NCI-H82 (cell line): ENCODE measurements around the gene GNA15.

Experiments
- DNase-seq: peaks from one replicate; lab custom pipeline; 2025; lab: John Stamatoyannopoulos, UW

Gene GNA15

GRCh38 chr19:3121396-3121795 lies 14.4 kb upstream of the GNA15 start:
- no peak for DNase-seq

GRCh38 chr19:3121821-3122511 lies 13.9 kb upstream of the GNA15 start:
- no peak for DNase-seq

- no peak for DNase-seq
Measured at GRCh38 chr19:3122512-3122870, 13.3 kb upstream of the GNA15 start.

- DNase-seq, result no peak
Measured at GRCh38 chr19:3123088-3123721, 12.6 kb upstream of the GNA15 start.

GRCh38 chr19:3123956-3124355 lies 11.9 kb upstream of the GNA15 start:
- no peak for DNase-seq

GRCh38 chr19:3124630-3125029 lies 11.2 kb upstream of the GNA15 start:
- DNase-seq, result no peak

GRCh38 chr19:3125900-3126524 lies 9.8 kb upstream of the GNA15 start:
- DNase-seq, result peak; percentile 74

- DNase-seq, result peak; percentile 13
Measured at GRCh38 chr19:3129112-3129511, 6.7 kb upstream of the GNA15 start.

GRCh38 chr19:3131168-3131567 lies 4.7 kb upstream of the GNA15 start:
- DNase-seq, result no peak

- peak; percentile 67 for DNase-seq
Measured at GRCh38 chr19:3132971-3133792, 2.7 kb upstream of the GNA15 start.

- no peak for DNase-seq
Measured at GRCh38 chr19:3133793-3134116, 2.1 kb upstream of the GNA15 start.

- DNase-seq, result no peak
Measured at GRCh38 chr19:3136684-3137055, 837 bp downstream of the GNA15 start.

GRCh38 chr19:3137119-3137518 lies 1.3 kb downstream of the GNA15 start:
- no peak for DNase-seq

- DNase-seq, result no peak
Measured at GRCh38 chr19:3138268-3138667, 2.4 kb downstream of the GNA15 start.

- DNase-seq, result no peak
Measured at GRCh38 chr19:3140667-3141038, 4.8 kb downstream of the GNA15 start.

- DNase-seq, result no peak
Measured at GRCh38 chr19:3142292-3142670, 6.4 kb downstream of the GNA15 start.

- no peak for DNase-seq
Measured at GRCh38 chr19:3142781-3143337, 7.0 kb downstream of the GNA15 start.

- DNase-seq, result no peak
Measured at GRCh38 chr19:3145909-3146676, 10.3 kb downstream of the GNA15 start.

- peak; percentile 37 for DNase-seq
Measured at GRCh38 chr19:3146677-3147100, 10.9 kb downstream of the GNA15 start.

GRCh38 chr19:3148503-3148902 lies 12.7 kb downstream of the GNA15 start:
- no peak for DNase-seq

GRCh38 chr19:3149089-3149488 lies 13.3 kb downstream of the GNA15 start:
- DNase-seq, result no peak
